AG10803 (cell line): Measurements from ENCODE around the gene SOX2.
A peak's percentile ranks its signal among the peaks of the same experiment; 100 is the strongest.

Experiments used
- DNase-seq: peaks from one replicate; pipeline ENCODE4 v3.0.0; 2010; ENCODE audit warnings: low read depth
- H3K4me3 ChIP-seq: 2 replicates; pipeline ENCODE4 v1.5.1; 2011; ENCODE audit warnings: mild to moderate bottlenecking, low read length, control low read depth
- TF ChIP-seq, protein P1 (sequence below): conservative IDR thresholded peaks from 2 replicates; pipeline ENCODE4 v1.5.1; 2011; ENCODE audit warnings: mild to moderate bottlenecking, low read length, control low read depth, inconsistent platforms

SOX2 gene

DNA sequence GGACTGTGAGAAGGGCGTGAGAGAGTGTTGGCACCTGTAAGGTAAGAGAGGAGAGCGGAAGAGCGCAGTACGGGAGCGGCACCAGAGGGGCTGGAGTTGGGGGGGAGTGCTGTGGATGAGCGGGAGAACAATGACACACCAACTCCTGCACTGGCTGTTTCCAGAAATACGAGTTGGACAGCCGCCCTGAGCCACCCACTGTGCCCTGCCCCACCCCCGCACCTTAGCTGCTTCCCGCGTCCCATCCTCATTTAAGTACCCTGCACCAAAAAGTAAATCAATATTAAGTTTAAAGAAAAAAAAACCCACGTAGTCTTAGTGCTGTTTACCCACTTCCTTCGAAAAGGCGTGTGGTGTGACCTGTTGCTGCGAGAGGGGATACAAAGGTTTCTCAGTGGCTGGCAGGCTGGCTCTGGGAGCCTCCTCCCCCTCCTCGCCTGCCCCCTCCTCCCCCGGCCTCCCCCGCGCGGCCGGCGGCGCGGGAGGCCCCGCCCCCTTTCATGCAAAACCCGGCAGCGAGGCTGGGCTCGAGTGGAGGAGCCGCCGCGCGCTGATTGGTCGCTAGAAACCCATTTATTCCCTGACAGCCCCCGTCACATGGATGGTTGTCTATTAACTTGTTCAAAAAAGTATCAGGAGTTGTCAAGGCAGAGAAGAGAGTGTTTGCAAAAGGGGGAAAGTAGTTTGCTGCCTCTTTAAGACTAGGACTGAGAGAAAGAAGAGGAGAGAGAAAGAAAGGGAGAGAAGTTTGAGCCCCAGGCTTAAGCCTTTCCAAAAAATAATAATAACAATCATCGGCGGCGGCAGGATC is at the start of gene SOX2:
TSS of gene SOX2 (plus strand) at position 601 of the 811 bp plus-strand sequence. CDS start 436 bp downstream, outside the sequence.
- H3K4me3 ChIP-seq: peak within 1 kb of the TSS; percentile 40
- TF ChIP-seq, protein P1, sequence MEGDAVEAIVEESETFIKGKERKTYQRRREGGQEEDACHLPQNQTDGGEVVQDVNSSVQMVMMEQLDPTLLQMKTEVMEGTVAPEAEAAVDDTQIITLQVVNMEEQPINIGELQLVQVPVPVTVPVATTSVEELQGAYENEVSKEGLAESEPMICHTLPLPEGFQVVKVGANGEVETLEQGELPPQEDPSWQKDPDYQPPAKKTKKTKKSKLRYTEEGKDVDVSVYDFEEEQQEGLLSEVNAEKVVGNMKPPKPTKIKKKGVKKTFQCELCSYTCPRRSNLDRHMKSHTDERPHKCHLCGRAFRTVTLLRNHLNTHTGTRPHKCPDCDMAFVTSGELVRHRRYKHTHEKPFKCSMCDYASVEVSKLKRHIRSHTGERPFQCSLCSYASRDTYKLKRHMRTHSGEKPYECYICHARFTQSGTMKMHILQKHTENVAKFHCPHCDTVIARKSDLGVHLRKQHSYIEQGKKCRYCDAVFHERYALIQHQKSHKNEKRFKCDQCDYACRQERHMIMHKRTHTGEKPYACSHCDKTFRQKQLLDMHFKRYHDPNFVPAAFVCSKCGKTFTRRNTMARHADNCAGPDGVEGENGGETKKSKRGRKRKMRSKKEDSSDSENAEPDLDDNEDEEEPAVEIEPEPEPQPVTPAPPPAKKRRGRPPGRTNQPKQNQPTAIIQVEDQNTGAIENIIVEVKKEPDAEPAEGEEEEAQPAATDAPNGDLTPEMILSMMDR: no peak
- DNase-seq: peak; percentile 17

DNA sequence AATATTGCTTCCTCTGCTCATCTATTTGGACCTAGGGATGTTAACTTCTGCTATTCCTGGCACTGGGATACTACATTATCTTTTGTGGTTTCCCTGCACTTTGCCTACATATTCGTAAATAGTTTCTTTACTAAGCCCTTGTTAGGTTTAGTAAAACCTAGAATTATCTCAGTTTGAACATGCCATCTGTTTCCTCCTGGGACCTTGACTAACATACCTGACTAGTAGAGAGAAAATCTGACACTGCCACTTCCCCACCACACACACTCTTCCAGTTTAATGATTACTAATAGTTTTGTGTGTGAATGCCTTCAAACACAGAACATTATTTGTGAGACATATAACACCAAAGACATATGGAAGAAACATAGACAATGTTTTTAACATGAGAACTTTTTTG is 28.2 kb upstream of the SOX2 start:
- no peak overlapping the region for H3K4me3 ChIP-seq
- TF ChIP-seq, protein P1: no peak
- no peak for DNase-seq

DNA sequence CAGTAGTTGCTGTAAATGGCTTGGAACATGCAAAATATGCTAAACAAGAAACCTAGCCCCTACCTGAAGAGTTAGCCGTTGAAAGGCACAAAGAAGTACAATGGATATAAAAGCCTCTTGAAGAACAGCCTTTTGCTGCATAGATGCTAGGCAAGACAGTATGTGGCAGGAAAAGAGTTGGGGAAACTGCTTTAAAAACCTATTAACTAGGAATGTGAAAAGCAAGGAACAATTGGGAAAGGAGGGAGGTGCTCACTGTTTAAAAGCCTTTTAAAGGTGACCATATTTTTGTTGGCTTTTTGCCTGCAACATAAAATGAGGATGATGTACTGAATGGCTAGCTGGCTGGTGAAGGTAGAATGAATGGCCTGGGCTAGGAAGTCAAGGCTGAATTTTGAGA is 24.5 kb upstream of the SOX2 start:
- no peak for DNase-seq
- no peak overlapping the region for H3K4me3 ChIP-seq
- TF ChIP-seq, protein P1: no peak

DNA sequence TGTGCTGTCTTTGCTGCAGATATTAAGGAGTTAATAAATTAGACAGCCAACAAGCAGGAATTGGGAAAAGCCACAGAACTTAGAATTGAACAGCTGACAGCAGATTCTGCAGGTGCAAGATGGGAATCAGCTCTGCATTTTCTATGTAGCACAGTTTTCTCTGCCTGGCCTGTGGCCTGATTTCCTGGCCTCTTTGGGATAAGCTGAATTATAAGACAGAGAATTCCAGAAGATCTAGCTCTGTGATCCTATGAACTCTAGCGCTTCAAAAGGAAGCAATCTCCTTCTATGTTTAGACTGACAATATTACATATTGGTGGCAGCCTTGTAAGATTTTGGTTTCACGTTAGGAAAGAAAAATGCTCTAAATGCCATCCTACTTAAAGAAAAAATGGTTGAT is 24.0 kb upstream of the SOX2 start:
- no peak for DNase-seq
- no peak overlapping the region for H3K4me3 ChIP-seq
- TF ChIP-seq, protein P1: no peak

DNA sequence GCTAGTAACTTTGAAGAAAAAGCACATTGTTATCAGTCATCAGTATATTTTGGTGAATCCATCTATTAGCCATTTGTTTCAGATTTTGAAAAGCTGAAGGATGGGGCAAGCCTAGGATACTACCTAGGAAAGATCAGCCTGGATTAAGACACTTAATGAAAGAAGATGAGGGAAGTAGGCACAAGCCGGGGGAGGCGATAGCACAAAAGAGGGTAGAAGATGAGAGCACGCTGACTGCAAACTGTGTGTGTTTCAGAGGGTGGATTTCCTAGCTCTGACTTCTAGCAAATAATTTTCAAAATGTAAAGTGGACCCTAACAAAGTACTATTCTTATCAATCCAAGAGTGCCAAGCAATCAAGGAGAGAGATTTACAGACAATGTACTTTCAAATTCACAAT is 22.2 kb upstream of the SOX2 start:
- TF ChIP-seq, protein P1: no peak

DNA sequence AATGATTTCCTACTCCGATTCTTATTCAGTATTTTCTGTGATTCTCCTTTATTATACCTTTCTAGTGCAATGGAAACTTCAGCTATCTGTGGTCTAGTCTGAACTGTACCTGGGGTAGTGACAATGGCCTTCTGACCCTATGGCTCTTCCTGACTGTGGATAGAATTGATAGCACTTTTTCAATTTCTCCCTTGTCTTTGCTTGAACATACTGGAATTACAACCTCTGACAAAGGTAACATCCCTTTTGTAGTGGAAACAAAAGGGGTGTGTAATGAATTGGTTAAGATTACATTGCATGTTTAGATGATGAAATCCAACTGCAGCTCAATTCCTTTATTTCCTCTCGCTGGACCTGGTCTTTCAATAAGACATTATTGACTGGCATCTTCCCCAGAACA is 21.0 kb upstream of the SOX2 start:
- TF ChIP-seq, protein P1: no peak
- no peak for DNase-seq
- H3K4me3 ChIP-seq: no peak overlapping the region

More for the DNA sequence above, 22.2 kb upstream of the SOX2 start:
- no peak for DNase-seq
- no peak overlapping the region for H3K4me3 ChIP-seq

DNA sequence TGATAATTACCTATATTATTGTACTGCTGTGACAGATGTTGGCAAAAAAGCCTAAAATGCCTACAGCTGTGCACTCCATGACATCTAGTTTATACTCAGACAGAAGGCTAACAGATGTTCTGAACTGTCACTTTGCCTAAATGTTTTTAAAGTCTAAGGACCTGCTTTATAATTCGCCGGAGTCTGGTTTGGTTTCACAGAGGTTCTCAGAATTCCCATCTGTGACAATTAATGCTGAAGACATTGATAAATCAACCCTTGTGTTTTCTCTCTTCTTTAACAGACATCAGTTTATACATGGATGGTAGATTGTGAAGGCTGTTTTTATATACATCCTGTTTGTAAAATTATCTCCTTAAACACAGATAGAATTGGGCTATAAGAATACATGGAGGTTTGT is 19.8 kb upstream of the SOX2 start:
- no peak overlapping the region for H3K4me3 ChIP-seq
- TF ChIP-seq, protein P1: no peak
- DNase-seq: no peak
